ENCODE results near the gene ZNF683.
"Not testable (repeated sequence)": the region's sequence is repeated elsewhere in the genome, so short reads cannot be mapped to it uniquely, and the experiment has no call there.

Gene ZNF683

DNA sequence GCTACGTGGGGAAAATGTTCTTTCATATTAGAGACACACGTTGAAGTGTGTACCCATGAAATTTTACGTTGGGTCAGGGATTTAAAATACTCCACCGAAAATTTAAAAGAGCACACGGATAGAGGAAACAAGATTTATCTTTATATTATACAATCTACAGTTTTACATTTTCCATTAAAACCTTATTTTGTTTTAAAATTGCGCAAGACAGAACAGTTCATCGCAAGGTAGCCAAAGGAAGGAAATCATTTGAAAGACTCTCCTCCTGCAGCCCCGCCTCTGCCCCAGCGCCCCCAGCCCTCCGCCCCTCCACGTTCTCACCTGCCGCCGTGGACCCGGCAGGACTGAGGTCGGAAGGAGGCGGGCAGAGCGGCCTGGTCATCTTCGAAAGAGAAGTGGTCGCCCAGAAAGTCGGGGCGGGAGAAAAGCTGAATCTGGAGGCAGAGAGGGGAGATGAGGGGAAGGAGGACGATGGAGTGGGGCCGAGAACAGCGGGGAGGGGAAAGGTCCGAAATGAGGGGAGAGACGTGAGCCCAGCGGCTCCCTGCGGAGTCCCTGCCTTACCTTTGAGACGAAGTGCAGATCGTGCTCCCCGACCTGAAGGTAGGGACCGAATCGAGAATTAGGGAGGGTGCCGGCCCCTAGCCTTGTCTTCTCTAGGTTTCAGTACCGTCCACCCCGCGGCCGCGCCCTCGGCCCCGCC lies 36.6 kb downstream of the ZNF683 start:
- DNase-seq, result no peak

DNA sequence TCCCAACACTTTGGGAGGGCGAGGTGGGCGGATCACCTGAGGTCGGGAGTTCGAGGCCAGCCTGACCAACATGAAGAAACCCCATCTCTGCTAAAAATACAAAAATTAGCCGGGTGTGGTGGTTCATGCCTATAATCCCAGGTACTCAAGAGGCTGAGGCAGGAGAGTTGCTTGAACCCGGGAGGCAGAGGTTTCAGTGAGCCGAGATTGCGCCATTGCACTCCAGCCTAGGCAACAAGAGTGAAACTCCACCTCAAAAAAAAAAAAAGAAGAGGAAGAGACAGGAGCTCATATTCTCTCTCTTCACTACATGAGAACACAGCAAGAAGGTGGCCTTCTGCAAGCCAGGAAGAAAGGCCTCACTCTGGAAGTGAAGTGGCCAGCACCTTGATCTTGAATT lies 39.2 kb downstream of the ZNF683 start:
- peak; percentile 16 to 25 for DNase-seq

DNA sequence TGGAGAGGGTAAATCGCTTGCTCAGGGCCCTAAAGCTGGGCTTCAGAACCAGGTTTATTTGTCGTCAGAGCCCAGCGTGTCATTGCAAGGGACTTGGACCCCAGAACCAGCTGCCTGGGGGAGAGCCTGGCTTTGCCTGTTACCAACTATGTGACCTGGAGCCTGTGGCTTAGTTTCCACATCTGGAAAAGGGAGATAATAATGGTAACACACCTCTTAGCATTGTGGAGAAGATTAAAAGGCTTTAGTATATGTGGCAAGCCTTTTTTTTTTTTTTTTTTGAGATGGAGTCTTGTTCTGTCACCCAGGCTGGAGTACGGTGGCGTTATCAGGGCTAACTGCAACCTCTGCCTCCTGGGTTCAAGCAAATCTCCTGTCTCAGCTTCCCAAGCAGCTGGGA lies 42.3 kb downstream of the ZNF683 start:
- no peak for DNase-seq

DNA sequence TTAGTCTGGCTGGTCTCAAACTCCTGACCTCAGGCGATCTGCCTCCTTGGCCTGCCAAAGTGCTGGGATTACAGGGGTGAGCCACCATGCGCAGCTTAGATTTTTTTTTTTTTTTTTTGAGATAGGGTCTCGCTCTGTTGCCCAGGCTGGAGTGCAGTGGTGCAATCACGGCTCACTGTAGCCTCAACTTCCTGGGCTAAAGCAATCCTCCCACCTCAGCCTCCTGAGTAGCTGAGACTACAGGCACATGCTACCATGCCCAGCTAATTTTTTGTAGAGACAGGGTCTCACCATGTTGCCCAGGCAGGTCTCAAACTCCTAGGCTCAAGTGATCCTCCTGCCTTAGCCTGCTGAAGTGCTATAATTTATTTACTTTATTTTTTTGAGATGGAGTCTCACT lies 43.2 kb downstream of the ZNF683 start:
- not testable (repeated sequence) for DNase-seq

DNA sequence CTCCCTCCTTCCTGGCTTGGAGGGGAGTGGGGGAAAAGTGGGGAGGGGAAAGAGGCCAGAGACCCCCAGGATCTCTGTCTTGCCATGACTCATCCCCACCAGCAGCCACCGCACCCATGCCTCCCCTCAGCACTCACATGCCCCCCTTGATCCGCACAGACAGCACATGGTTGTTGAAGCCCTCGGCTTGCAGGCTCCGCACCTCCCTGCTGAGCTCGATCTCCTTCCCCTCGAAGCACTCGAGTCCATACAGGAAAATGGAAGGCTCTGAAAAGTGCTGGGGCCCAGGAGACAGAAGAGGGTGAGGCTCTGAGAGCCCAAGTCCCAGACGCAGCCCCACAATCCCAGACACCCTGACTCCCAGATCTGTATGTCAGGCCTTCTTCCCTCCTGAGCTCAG lies 44.0 kb downstream of the ZNF683 start:
- DNase-seq, result no peak

DNA sequence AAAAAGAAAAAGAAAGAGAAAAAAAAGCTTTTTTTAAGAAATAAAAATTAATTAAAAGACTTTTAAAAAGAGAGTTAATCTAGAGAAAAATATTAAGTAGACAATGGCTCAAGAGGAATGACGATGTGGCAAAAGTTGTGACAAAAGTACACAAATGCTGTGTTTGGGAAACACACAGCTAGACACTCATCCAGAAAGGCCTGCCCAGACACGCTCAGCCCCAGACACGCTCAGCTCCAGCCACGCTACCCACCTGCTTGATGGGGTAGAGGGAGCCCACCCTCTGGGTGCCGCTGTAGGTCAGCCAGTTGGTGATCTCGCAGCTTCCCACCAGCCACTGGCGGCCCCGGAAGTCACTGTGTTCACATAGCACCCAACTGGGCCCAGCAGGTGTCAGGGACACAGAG lies 44.6 kb downstream of the ZNF683 start:
- no peak for DNase-seq

DNA sequence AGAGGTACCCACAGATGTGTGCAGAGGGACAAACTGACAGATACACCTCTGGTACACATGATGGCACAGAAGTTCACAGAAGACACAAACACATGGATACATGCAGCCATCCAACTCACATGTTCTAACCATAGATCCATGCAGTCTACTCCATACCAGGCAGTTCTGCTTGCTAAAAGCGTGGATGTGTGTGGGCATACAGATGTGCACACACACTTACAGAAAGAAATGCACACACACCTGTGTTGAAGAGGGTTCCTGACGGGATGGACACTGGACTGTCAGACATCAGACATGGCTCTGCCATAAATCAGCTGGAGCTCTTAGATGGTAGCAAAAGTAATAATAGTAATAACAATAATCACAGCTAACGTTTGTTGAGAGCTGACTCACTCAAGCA lies 48.0 kb downstream of the ZNF683 start:
- DNase-seq, result no peak

DNA sequence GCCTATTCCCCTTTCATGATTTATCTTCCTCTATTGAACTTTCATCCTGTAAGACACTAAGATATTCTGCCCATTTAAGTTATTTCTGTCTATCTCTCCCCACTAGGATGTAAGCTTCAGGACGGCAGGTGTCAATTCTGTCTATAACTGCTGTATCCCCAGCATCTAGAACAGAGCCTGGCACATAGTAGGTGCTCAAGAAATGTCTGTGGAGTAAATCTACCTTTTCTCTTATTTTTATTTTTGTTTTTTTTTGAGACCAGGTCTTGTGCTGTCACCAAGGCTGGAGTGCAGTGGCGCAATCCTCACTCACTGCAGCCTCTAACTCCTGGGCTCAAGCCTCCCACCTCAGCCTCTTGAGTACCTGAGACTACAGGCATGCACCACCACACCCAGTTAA lies 49.2 kb downstream of the ZNF683 start:
- no peak for DNase-seq

DNA sequence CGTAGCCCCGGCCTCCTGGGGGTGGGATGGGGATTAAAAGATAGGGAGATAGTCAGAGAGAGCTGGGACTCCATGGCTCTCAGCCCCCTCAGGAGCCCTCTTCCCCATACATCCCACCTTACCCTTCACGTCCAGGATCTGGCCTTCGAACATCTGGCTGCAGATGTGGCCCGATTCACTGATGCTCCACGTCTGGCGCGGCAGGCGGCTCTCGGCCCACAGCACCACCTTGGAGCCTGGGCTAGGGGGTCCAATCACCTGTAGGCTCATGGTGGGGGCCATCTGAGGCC lies 50.6 kb downstream of the ZNF683 start:
- DNase-seq, result no peak

DNA sequence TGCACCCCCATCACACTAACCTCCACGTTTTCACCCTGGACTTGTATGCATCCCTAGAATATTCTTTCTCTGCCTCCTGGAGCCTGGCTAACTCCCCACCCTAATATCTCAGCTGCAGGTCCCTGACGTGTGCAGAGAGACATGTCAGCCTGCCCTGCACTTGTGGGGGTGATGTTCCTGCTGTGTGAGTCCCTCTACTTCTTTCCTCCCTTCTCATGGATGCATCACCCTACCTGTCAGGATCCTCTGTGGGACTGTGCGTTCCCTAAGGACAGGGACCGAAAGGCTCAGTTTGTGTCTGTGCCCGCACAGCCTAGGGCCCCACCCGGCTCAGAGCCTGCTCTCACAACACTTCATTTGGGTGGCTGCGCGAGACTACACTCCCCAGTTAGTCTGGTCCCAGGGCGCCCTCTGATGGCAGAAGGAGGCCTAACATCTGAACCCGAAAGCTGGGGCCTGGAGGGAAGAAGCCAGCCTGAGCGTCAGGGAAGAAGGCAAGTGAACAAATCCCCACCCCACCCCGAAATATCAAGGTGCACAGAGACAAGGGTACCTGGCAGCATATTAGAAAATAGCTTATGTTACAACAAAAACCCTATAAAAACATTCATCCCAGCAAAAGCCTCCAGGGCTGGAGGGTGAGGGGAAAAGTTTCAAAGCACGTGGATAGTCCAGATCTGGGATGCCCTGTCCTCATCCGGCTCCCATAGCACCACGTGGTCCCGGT lies 51.1 kb downstream of the ZNF683 start:
- DNase-seq, result peak; percentile 68 to 73

DNA sequence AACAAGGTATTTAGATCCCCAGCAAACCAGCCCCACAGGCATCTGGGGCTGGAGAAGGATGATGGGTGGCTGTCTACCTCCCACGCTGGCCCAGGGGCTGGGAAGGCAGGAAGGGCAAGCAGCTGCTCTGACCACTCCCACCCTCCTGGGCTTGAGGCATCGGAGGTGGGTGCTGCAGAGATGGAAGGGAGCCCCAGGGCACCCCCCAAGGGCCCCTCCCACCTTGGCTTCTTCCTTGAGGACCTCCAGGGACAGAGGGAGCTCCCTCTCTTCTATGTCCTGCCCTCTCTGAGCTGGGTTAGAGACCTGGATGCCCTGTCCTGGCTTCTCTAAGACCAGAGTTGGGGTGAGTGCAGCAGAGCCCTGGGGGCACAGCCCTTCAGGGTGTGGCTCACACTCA lies 51.7 kb downstream of the ZNF683 start:
- DNase-seq, result no peak

DNA sequence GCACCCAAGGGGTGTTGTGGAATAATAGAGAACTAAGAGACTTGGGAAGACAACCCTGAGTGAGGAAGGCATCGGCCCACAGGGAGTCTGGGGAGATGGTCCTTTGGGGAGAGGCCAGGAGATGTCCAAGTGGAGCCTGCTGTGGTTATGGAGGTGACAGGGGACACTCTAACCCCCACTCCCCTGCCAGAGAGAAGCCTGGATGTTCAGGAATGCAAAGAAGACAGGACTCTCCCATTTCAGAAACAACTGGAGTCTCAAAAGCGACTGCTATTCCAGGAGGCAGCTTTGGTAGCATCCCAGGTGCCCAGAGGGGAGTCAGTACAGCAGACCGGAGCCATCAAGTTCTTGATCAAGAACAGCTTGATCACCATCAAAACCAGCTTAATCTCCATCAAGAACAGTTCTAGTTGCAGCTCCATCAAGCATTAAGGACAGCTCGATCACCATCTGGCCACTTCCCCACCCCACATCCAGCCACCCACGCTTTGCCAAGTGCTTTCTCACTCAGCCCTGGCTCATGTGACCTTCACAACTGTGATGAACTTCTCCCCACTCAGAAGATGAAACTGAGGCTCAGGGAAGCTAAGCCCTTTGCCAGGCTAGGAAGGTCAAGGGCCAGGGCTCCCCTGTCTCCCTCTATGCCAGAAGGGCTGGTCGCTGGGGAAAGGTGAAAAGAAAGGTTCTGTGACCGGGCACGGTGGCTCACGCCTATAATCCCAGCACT lies 54.0 kb downstream of the ZNF683 start:
- DNase-seq, result no peak

DNA sequence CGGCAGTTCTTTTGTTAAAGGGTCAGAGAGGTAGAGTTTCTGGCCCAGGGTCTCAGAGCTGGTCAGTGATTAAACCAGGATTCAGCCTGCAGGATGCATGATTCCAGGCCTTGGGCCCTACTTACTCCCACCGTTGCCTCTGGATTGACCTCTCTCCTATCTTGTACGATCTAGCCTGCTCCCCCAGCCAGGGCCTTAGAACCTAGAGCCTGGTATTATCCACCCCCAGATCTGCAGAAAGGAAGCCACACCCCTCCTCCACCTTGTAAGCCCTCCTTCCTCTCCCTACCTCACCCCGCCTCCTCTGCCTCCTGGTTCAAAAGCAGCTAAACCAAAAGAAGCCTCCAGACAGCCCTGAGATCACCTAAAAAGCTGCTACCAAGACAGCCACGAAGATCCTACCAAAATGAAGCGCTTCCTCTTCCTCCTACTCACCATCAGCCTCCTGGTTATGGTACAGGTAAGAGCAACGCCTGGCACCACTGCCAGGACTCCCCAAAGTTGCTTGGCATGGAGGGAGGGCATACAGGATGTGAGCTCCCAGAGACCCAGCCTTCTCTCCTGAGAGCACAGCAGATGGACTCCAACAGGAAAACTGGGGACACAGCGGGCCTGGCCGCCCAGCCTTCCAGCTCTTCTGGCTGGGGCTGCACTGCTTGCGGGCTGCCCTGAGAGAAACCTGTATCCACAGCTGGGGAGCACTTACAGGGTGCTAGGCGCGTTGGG lies 54.8 kb downstream of the ZNF683 start, which contains the start of gene CD52:
Gene CD52, plus strand, starts transcription at position 347 of the 726 bp plus-strand sequence. Its CDS starts 60 bp downstream, at position 407.
- DNase-seq, result no peak

DNA sequence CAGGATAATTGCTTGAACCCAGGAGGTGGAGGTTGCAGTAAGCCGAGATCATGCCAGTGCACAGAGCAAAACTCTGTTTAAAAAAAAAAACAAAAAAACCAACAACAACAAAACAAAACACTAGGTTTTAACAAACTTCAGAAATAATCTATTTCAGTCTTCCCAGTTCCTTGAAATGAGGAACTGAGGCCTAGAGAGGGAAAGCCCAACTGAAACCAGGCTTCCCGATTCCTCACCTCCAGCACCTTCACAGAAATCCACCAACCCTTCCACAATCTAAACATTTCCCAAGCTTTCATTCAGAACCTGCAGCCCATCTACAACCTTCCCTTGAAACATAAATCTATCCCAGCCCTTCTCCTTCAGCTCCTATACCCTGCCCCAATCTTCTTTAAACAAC lies 55.4 kb downstream of the ZNF683 start:
- DNase-seq, result no peak

DNA sequence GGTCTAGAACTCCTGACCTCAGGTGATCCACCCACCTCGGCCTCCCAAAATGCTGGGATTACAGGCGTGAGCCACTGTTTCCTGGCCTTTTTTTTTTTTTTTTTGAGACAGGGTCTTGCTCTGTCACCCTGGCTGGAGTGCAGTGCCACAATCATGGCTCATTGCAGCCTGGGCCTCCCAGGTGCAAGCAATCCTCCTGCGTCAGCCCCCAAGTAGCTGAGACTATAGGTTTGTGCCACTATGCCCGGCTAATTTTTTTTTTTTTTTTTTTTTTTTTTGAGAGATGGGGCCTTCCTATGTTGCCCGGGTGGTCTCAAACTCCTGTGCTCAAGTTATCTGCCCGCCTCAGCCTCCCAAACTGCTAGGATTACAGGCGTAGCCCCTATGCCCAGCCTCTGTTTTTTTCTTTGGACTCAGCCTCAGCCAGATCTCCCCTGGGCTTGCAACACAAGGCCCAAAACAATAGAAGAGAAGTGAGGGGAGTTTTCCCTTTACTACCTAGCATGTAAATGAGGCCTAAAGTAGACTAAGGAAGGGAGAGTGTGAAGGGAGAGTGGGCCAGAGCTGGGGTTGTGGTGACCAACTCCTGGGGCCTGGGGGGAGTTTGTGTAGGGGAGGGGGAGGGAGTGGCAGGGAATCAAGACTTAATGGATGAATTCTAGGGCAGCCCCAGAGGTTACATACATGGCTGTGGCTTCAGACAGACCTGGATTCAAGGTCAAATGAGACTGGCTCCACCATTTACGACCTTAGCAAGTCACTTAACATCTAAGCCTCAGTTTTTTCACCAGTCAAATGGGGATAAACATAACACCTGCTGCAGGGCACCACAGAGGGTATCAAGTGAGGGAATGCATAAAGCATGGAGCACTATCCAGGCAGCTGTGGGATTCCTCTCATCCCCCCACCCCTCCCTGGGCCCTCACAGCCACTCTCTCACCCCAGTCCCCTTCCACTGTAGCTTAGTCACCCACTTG lies 56.4 kb downstream of the ZNF683 start:
- DNase-seq, result no peak

DNA sequence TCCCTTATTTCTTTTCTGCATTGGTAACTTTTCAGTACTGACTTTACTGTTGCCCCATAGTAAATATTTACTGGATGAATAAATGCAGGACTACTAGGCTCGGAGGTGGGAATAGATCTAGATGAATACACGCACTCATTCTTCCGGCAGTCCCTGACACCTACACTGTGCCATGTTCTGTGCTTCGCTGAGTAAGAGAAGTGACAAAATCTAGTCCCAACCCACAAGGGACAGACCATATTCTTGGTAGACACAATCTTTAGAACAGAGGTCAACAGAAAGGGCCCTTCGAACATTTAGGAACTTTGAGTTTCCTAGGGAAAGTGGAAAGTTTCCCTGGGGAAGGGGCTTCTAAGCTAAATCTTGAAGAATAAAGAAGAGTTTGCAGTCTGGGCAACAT lies 58.0 kb downstream of the ZNF683 start:
- no peak for DNase-seq

All from AML-193 (cell line).